IMR-90 (cell line): ENCODE results near the gene PRDM2.

Source experiments
- BHLHE40 ChIP-seq: fragments of 150-350 bp; IDR thresholded peaks from 2 replicates; pipeline ENCODE4 v1.6.1; 2016; ENCODE audit warnings: mild to moderate bottlenecking, low read depth, low read length
- CTCF ChIP-seq: conservative IDR thresholded peaks from 2 replicates; pipeline ENCODE4 v1.5.1; 2012; ENCODE audit warnings: mild to moderate bottlenecking, low read depth, low read length, improper control_type of control experiment
- RFX5 ChIP-seq: IDR thresholded peaks from 2 replicates; pipeline ENCODE4 v1.8.0; 2012; ENCODE audit warnings: low read depth, mild to moderate bottlenecking, low read length, moderate library complexity

- no peak for TF ChIP-seq BHLHE40
- no peak for TF ChIP-seq RFX5
- no peak for TF ChIP-seq CTCF
Observed at GRCh38 chr1:13728091-13728715, 28.2 kb downstream of the PRDM2 start.
